GM12872 (cell line): ENCODE results near the gene FBXO7.

Experiments used
- TF ChIP-seq, protein P1 (sequence below): IDR thresholded peaks from 3 replicates; pipeline ENCODE4 v1.5.1; 2011; ENCODE audit warnings: low read depth, mild to moderate bottlenecking, low read length, moderate library complexity; ENCODE audit not compliant: insufficient read depth

FBXO7 gene

DNA sequence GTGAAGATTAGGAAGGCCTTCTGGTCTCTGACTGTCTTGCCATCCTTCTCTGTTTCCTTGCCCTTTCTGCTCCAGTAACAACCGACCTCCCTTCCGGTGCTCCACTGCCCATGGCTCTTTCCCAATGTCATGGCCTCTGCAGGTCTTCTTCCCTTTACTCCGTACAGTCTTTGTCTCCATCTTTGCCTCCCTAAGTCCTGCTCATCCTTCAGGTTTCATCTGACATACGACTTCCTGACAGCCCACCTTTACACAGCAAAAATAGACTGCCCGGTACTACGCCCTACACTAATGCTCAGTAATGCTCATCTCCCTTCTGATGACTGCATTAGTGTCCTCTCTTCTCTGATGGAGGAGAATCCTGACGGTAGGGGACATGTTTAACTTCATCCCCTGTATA lies 63.9 kb downstream of the FBXO7 start:
- TF ChIP-seq, protein P1, sequence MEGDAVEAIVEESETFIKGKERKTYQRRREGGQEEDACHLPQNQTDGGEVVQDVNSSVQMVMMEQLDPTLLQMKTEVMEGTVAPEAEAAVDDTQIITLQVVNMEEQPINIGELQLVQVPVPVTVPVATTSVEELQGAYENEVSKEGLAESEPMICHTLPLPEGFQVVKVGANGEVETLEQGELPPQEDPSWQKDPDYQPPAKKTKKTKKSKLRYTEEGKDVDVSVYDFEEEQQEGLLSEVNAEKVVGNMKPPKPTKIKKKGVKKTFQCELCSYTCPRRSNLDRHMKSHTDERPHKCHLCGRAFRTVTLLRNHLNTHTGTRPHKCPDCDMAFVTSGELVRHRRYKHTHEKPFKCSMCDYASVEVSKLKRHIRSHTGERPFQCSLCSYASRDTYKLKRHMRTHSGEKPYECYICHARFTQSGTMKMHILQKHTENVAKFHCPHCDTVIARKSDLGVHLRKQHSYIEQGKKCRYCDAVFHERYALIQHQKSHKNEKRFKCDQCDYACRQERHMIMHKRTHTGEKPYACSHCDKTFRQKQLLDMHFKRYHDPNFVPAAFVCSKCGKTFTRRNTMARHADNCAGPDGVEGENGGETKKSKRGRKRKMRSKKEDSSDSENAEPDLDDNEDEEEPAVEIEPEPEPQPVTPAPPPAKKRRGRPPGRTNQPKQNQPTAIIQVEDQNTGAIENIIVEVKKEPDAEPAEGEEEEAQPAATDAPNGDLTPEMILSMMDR: no peak

DNA sequence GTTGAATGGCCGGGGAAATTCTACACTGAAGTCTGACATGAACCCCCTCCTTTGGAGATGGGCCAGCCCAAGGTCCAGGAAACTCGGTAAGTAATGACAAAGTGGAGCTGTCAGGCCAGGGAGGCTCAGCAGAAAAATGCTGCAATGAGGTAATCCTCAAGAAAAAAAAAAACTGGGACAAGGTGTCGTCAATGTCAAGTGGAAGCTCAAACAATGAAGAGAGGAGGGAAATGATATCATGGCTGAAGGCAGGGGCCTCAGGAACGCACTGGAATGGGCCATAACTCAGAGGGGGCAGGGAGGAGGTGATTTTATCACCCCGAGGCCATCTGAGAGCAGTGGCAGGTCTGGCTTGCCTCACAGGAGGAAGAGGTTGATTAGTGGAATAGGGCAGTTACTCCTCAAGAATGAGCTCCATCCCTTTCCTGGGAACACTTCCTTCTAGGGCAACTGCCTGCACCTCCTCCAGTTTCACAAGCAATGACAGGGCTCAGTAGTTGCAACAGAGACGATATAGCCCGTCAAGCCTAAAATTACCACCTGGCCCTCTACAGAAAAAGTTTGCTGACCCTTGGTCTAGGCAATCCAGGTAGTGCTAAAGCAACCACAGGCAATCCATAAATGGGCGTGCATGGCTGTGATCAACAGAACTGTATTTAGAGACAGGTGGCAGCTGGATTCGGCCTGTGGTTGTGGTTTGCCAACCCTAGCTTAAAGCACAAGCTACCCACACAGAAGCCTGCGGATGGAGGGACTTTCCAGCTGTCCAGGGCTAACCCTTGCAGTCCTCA lies 65.2 kb downstream of the FBXO7 start:
- TF ChIP-seq, protein P1: no peak

DNA sequence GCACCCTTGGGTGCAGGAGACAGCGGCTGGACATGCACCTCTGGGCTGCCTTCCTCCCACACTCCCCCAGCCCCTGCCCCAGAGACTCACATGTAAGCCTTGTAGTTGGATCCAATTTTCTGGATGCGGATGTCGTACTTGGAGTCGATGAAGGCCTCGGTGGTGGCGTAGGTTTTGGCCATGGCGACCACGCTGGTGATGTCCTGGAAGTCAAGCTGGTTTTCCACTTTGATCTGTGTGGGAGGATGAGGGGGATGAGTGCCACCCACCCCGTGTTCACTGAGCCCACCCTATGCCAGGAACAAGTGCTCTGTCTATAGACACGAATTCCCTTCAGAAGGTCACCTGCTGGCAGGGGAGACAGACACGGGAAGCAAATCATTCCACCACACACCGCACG lies 66.9 kb downstream of the FBXO7 start:
- TF ChIP-seq, protein P1: no peak

GRCh38 chr22:32542066-32542676 lies 67.6 kb downstream of the FBXO7 start:
- TF ChIP-seq, protein P1: no peak

- TF ChIP-seq, protein P1: no peak
Measured at GRCh38 chr22:32542677-32543357, 68.2 kb downstream of the FBXO7 start.

- TF ChIP-seq, protein P1: no peak
Measured at GRCh38 chr22:32544953-32545558, 70.4 kb downstream of the FBXO7 start.

DNA sequence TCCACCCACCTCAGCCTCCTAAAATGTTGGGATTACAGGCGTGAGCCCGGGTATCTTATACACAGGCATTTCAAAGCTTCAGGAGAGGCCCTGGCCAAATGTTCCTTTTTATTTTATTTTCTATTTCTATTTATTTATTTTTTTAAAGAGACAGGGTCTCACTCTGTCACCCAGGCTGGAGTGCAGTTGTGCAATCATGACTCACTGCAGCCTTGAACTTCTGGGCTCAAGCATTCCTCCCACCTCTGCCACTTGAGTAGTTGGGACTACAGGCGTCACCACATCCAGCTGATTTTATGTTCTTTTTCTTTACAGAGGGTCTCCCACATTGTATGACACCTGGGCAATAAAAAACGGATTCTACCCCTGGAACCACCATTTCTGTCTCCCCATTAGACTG lies 71.2 kb downstream of the FBXO7 start:
- TF ChIP-seq, protein P1: no peak
